Natural killer cell (primary cell): ENCODE measurements around the gene UBASH3B. TPM values are rescaled to one million over a fixed set of nuclear protein-coding genes. Genes with fewer than 3 reads are reported as not detected.

Source experiments
- ATAC-seq, 3 donors: fragments of 150-1000 bp in 2 of 3; fragments of 200-7000 bp in 1 of 3; cut with Tn5 transposase; 1 replicate in 1 of 3; 2 replicates in 2 of 3; pipeline ENCODE4 v1.10.0; 2021; ENCODE audit warnings: mild to moderate bottlenecking in 2 of 3, moderate library complexity in 2 of 3
- DNase-seq, 2 donors: peaks; one replicate each; pipeline versions ENCODE4 v3.0.0 to v3.0.0-alpha.2; 2013 to 2021; ENCODE audit warnings: mixed read lengths in 1 of 2
- H3K27ac ChIP-seq: one replicate; pipeline ENCODE4 v1.5.1; 2013; ENCODE audit warnings: mild to moderate bottlenecking, low read length
- H3K27me3 ChIP-seq: one replicate; pipeline ENCODE4 v1.6.1; 2013; ENCODE audit warnings: low read length; ENCODE audit not compliant: control insufficient read depth, insufficient read depth
- H3K36me3 ChIP-seq: one replicate; pipeline ENCODE4 v1.6.1; 2013; ENCODE audit warnings: low read length; ENCODE audit not compliant: control insufficient read depth, insufficient read depth
- H3K4me1 ChIP-seq: one replicate; pipeline ENCODE4 v1.6.1; 2013; ENCODE audit warnings: low read length; ENCODE audit not compliant: control insufficient read depth, insufficient read depth
- H3K4me3 ChIP-seq: one replicate; pipeline ENCODE4 v1.5.1; 2013; ENCODE audit warnings: low read length
- H3K9me3 ChIP-seq: one replicate; pipeline ENCODE4 v1.6.1; 2013; ENCODE audit warnings: low read length; ENCODE audit not compliant: control insufficient read depth, insufficient read depth
- H3K27ac Mint-ChIP-seq, 2 donors: one replicate each; pipeline ENCODE4 v1.8.0; 2022; ENCODE audit warnings: mild to moderate bottlenecking in 2 of 2, mixed read lengths in 2 of 2, moderate library complexity in 1 of 2
- H3K27me3 Mint-ChIP-seq, 2 donors: one replicate each; pipeline ENCODE4 v1.8.0; 2022; ENCODE audit warnings: low read depth in 2 of 2, mixed read lengths in 2 of 2
- H3K36me3 Mint-ChIP-seq: one replicate; pipeline ENCODE4 v1.8.0; 2022; ENCODE audit warnings: mixed read lengths
- H3K4me1 Mint-ChIP-seq, 2 donors: one replicate each; pipeline ENCODE4 v1.8.0; 2022; ENCODE audit warnings: mixed read lengths in 2 of 2
- H3K4me3 Mint-ChIP-seq: one replicate; pipeline ENCODE4 v1.8.0; 2022; ENCODE audit warnings: mild to moderate bottlenecking, moderate library complexity, mixed read lengths
- H3K9me3 Mint-ChIP-seq, 2 donors: one replicate each; pipeline ENCODE4 v1.8.0; 2022; ENCODE audit warnings: mixed read lengths in 2 of 2
- CTCF ChIP-seq: fragments of 200-600 bp; IDR thresholded peaks from one replicate; pipeline ENCODE4 v1.8.0; 2022; ENCODE audit warnings: antibody characterized with exemption
- WGBS: methylation state at CpG from one replicate; pipeline ENCODE4 v1.1.7; 2013; ENCODE audit warnings: missing lambda C conversion rate; ENCODE audit not compliant: insufficient coverage; 5-methylcytosine and 5-hydroxymethylcytosine counted together
- intact Hi-C: fragments of 100-400 bp; cut with micrococcal nuclease; formaldehyde crosslinking; loops from one replicate; pipeline ENCODE4 v1.14.2; 2022
- total RNA-seq, 4 donors: library from RNA; stranded (reverse); fragments of 120-200 nt in 1 of 4; gene quantifications; one replicate each; pipeline versions ENCODE4 v1.2.3 to v1.2.4, GENCODE V29; 2013 to 2022

UBASH3B gene
- total RNA-seq, 3 donors from 2014 or later (not counting 1 experiment from before 2014, with no cell fraction given) = 28.7 to 33.9 (median 33.5) TPM

DNA sequence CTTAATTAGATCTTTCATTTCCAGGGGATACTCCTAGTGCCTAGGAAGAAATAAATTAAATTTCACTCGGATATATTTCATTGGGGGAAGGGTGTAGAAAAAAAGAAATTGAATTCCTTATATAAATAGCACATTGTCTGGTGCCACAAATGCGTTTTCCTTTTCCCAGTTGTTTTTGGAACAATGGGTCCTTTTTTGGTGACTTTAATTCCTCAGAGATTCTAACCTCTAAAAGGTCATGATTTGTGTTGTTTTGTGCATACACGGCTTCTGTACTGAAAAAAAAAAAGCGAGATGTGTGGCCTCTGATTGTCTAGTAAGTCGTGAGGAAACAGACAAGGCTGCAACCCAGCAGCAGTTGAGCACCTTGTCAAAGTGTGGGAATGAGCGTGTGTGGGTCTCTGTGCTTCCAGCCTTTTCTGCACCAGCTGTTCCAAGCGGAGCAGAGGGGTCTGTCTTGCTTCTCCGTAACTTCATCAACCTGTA, 118.3 kb downstream of the UBASH3B start:
- H3K4me3 ChIP-seq = no peak overlapping the region
- peaks cover 7 to 20% of the 10 kb centered on the region in 2 donors for H3K4me1 Mint-ChIP-seq
- no peaks in the 10 kb centered on the region for H3K9me3 Mint-ChIP-seq
- ATAC-seq (no peak), DNase-seq (no peak)
- no peak overlapping the region for H3K4me3 Mint-ChIP-seq
- no peaks in the 10 kb centered on the region for H3K27me3 ChIP-seq
- no peaks in the 10 kb centered on the region for H3K27me3 Mint-ChIP-seq
- TF ChIP-seq CTCF = no peak
- WGBS = 84% methylated on average over 6 of the region's 8 CpGs
- no peak overlapping the region for H3K27ac Mint-ChIP-seq
- H3K36me3 ChIP-seq = no peaks in the 10 kb centered on the region
- H3K36me3 Mint-ChIP-seq = no peaks in the 10 kb centered on the region
- no peak overlapping the region for H3K27ac ChIP-seq
- no peaks in the 10 kb centered on the region for H3K4me1 ChIP-seq
- no peaks in the 10 kb centered on the region for H3K9me3 ChIP-seq
- intact Hi-C loops = no loop called here

GRCh38 chr11:122775675-122776271, 120.3 kb downstream of the UBASH3B start:
- Mint-ChIP-seq H3K27ac (no peak overlapping the region), H3K4me1 (peaks cover 7 to 20% of the 10 kb centered on the region in 2 donors), H3K36me3 (no peaks in the 10 kb centered on the region), H3K4me3 (no peak overlapping the region), H3K27me3 (no peaks in the 10 kb centered on the region), H3K9me3 (no peaks in the 10 kb centered on the region)
- H3K27ac ChIP-seq = no peak overlapping the region
- no peaks in the 10 kb centered on the region for H3K9me3 ChIP-seq
- intact Hi-C loops = no loop called here
- DNase-seq (no peak), ATAC-seq (no peak)
- H3K4me3 ChIP-seq = no peak overlapping the region
- H3K4me1 ChIP-seq = no peaks in the 10 kb centered on the region
- H3K27me3 ChIP-seq = no peaks in the 10 kb centered on the region
- 17% methylated on average over 1 of the region's 3 CpGs for WGBS
- peaks cover 9% of the 10 kb centered on the region for H3K36me3 ChIP-seq
- TF ChIP-seq CTCF = no peak

DNA sequence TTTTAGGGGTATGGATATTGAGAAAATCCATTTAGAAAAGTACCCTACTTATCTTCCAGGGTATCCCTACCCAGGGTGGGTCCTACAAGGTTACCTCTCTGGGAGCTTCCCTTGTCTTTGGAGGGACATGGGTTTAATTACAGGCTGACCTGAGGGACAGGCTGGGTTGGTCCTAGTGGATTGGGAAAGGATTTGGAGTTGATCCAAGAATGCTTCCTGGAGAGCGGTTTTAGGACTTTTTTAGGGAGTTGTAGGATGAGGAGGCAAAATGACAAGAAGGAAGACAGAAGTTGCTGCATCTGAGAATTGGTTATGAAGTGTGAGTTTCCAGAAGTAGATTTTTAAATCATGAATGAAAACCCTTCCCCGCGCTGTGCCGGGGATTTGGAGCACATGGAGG, 121.0 kb downstream of the UBASH3B start:
- Mint-ChIP-seq H3K27me3 (no peaks in the 10 kb centered on the region), H3K27ac (no peak overlapping the region), H3K4me3 (no peak overlapping the region), H3K4me1 (peaks cover 13 to 22% of the 10 kb centered on the region in 2 donors), H3K36me3 (no peaks in the 10 kb centered on the region), H3K9me3 (no peaks in the 10 kb centered on the region)
- TF ChIP-seq CTCF = no peak
- intact Hi-C loops = no loop called here
- DNase-seq (no peak), ATAC-seq (no peak)
- Histone ChIP-seq H3K27ac (no peak overlapping the region), H3K36me3 (peaks cover 9% of the 10 kb centered on the region), H3K9me3 (no peaks in the 10 kb centered on the region), H3K4me1 (peaks cover 4% of the 10 kb centered on the region), H3K27me3 (no peaks in the 10 kb centered on the region), H3K4me3 (no peak overlapping the region)
- 100% methylated on average over 4 of the region's 4 CpGs for WGBS

DNA sequence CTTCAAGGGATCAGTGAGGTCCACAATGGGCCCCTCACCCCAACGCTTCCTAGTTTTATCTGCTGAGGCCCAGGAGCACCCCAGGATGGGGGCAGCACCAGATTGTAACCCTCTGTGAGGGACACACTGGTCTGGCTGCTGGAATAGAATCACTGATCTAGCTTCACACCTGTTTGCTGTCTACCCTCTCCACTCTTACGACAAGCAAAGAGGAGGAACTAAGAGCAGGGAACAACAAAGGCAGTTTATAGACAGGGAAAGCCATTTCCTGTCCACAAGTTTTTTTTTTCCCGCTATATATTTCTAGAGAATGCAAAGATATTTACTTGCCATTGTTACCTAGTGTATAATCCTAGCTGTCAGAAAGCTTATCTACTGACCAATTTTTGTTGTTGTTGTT, 121.8 kb downstream of the UBASH3B start:
- no peaks in the 10 kb centered on the region for H3K27me3 Mint-ChIP-seq
- DNase-seq (no peak), ATAC-seq (no peak)
- H3K4me1 Mint-ChIP-seq = peaks cover 19 to 23% of the 10 kb centered on the region in 2 donors
- no peak for TF ChIP-seq CTCF
- intact Hi-C loops = no loop called here
- Histone ChIP-seq H3K27me3 (no peaks in the 10 kb centered on the region), H3K27ac (no peak overlapping the region), H3K4me3 (no peak overlapping the region), H3K4me1 (peaks cover 4% of the 10 kb centered on the region), H3K36me3 (peaks cover 9% of the 10 kb centered on the region), H3K9me3 (no peaks in the 10 kb centered on the region)
- WGBS = 65% methylated on average over 2 of the region's 3 CpGs
- H3K36me3 Mint-ChIP-seq = no peaks in the 10 kb centered on the region
- no peak overlapping the region for H3K27ac Mint-ChIP-seq
- no peaks in the 10 kb centered on the region for H3K9me3 Mint-ChIP-seq
- no peak overlapping the region for H3K4me3 Mint-ChIP-seq
